Endothelial cell of umbilical vein (primary cell): ENCODE data around the gene SEZ6L. TPM values are rescaled to one million over a fixed set of nuclear protein-coding genes. Genes with fewer than 3 reads are reported as not detected.

ENCODE experiments used
- BruUV-seq: library from RNA; stranded (reverse); fragments of 400-500 nt; replicated peaks from 2 replicates; lab custom pipeline; 2021; lab: Mats Ljungman, UMichigan
- CTCF ChIA-PET: fragments of 300-600, 350-600 bp; sonication (Branson Sonifier 250); formaldehyde crosslinking; loops from one replicate; lab custom pipeline; 2021; ENCODE audit warnings: antibody characterized with exemption, inconsistent platforms; lab: Charles Lee
- POLR2A ChIA-PET: fragments of 300-600, 350-600 bp; sonication (Branson Sonifier 250); formaldehyde crosslinking; loops from one replicate; lab custom pipeline; 2021; ENCODE audit warnings: antibody characterized with exemption, inconsistent platforms; lab: Charles Lee
- DNase-seq: peaks from one replicate; pipeline ENCODE4 v3.0.0-alpha.2; 2011; ENCODE audit warnings: low read depth, low spot score
- FAIRE-seq: peaks from 2 replicates; lab custom pipeline; 2011; peaks lifted over from hg19 to GRCh38; lab: Jason Lieb, UNC
- H2AFZ ChIP-seq: 2 replicates; pipeline ENCODE4 v1.6.0; 2012; ENCODE audit warnings: low read depth, low read length, control low read depth, inconsistent platforms
- H3K27ac ChIP-seq: 2 replicates; pipeline ENCODE4 v1.5.1; 2011; ENCODE audit warnings: low read depth, mild to moderate bottlenecking, control low read depth, low read length, moderate library complexity; ENCODE audit not compliant: insufficient read depth
- H3K27me3 ChIP-seq, 2 experiments: 2 replicates each; pipeline versions ENCODE4 v1.6.0 to v1.6.1; 2011; ENCODE audit warnings: low read length in 2 of 2, mixed read lengths in 1 of 2; ENCODE audit not compliant: control insufficient read depth in 2 of 2, insufficient read depth in 2 of 2
- H3K36me3 ChIP-seq, 2 experiments: 2 replicates in 1 of 2; 3 replicates in 1 of 2; pipeline ENCODE4 v1.5.1; 2011; ENCODE audit warnings: low read length in 2 of 2, mild to moderate bottlenecking in 1 of 2, moderate library complexity in 1 of 2; ENCODE audit not compliant: control insufficient read depth in 2 of 2, insufficient read depth in 2 of 2; ENCODE audit errors: extremely low read depth in 1 of 2
- H3K4me1 ChIP-seq: 3 replicates; pipeline ENCODE4 v1.5.1; 2011; ENCODE audit warnings: mild to moderate bottlenecking, low read length; ENCODE audit not compliant: control insufficient read depth, insufficient read depth; ENCODE audit errors: extremely low read depth
- H3K4me2 ChIP-seq: 2 replicates; pipeline ENCODE4 v1.6.1; 2011; ENCODE audit warnings: low read length, control low read depth, mixed read lengths; ENCODE audit not compliant: insufficient read depth
- H3K4me3 ChIP-seq, 3 experiments: fragments of 200-600 bp in 1 of 3; sonication (generic), shearing (Covaris generic) in 1 of 3; replicated peaks in 1 of 3; 2 replicates each; pipeline ENCODE4 v1.5.1; 2011 to 2016; ENCODE audit warnings: control low read depth in 3 of 3, low read length in 3 of 3, mild to moderate bottlenecking in 2 of 3, inconsistent platforms in 1 of 3, low read depth in 1 of 3, moderate library complexity in 1 of 3; ENCODE audit not compliant: insufficient read depth in 1 of 3
- H3K79me2 ChIP-seq: 2 replicates; pipeline ENCODE4 v1.6.0; 2012; ENCODE audit warnings: low read length, inconsistent platforms; ENCODE audit not compliant: control insufficient read depth, insufficient read depth
- H3K9ac ChIP-seq: replicated peaks from 2 replicates; pipeline ENCODE3; 2011; ENCODE audit warnings: low read length, control low read depth; ENCODE audit not compliant: insufficient read depth; ENCODE audit errors: extremely low read depth
- H3K9me1 ChIP-seq: replicated peaks from 3 replicates; pipeline ENCODE4 v1.6.0; 2011; ENCODE audit warnings: mild to moderate bottlenecking, low read length; ENCODE audit not compliant: control insufficient read depth, insufficient read depth; ENCODE audit errors: extremely low read depth
- H3K9me3 ChIP-seq: replicated peaks from 2 replicates; pipeline ENCODE4 v1.5.1; 2012; ENCODE audit warnings: low read length, inconsistent platforms; ENCODE audit not compliant: control insufficient read depth, insufficient read depth
- H4K20me1 ChIP-seq: replicated peaks from 2 replicates; pipeline ENCODE3; 2011; ENCODE audit warnings: mild to moderate bottlenecking, low read length; ENCODE audit not compliant: control insufficient read depth, insufficient read depth; ENCODE audit errors: extremely low read depth
- EZH2 ChIP-seq: IDR thresholded peaks from 2 replicates; pipeline ENCODE4 v1.6.1; 2012; ENCODE audit warnings: borderline replicate concordance, low read depth, mild to moderate bottlenecking, moderate library complexity, low read length, inconsistent platforms; ENCODE audit not compliant: severe bottlenecking
- FOS ChIP-seq: IDR thresholded peaks from 2 replicates; pipeline ENCODE4 v1.6.1; 2011; ENCODE audit warnings: mild to moderate bottlenecking, low read length, moderate library complexity, borderline replicate concordance; ENCODE audit not compliant: insufficient read depth
- GATA2 ChIP-seq: IDR thresholded peaks from 2 replicates; pipeline ENCODE4 v1.7.0; 2011; ENCODE audit warnings: low read depth, mild to moderate bottlenecking, moderate library complexity, mixed read lengths, low read length; ENCODE audit not compliant: insufficient read length, insufficient read depth
- JUN ChIP-seq: IDR thresholded peaks from 2 replicates; pipeline ENCODE4 v1.6.1; 2011; ENCODE audit warnings: borderline replicate concordance, low read depth; ENCODE audit not compliant: insufficient read length, insufficient read depth
- MYC ChIP-seq: IDR thresholded peaks from one replicate; pipeline ENCODE4 v1.6.1; 2011; ENCODE audit warnings: mild to moderate bottlenecking, low read depth, low read length
- POLR2A ChIP-seq: IDR thresholded peaks from 2 replicates; pipeline ENCODE4 v1.6.1; 2012; ENCODE audit warnings: low read depth, mild to moderate bottlenecking, control low read depth, low read length
- POLR2AphosphoS5 ChIP-seq: IDR thresholded peaks from 2 replicates; pipeline ENCODE4 v1.6.1; 2012; ENCODE audit warnings: low read depth, mild to moderate bottlenecking, control low read depth, low read length, moderate library complexity; ENCODE audit not compliant: insufficient read depth
- dilution Hi-C: fragments of 300-500 bp; cut with MboI; formaldehyde crosslinking; loops from one replicate; pipeline ENCODE4 v1.15.0; 2019; ENCODE audit warnings: low sequenced_read_pairs; ENCODE audit not compliant: extremely low pct_ligation_motif_present
- intact Hi-C: fragments of 100-400 bp; cut with micrococcal nuclease; formaldehyde crosslinking; loops from one replicate; pipeline ENCODE4 v1.10.0; 2022
- polyA plus RNA-seq, 4 experiments: library from polyadenylated mRNA; depleted of rRNA in 3 of 4; stranded (reverse) in 3 of 4; unstranded in 1 of 4; fragments of >200 nt; gene quantifications; 2 replicates each; pipeline versions ENCODE4 v1.2.1 to v1.2.3, GENCODE V29; 2011 to 2012; ENCODE audit warnings: missing spikeins in 1 of 4
- total RNA-seq: library from RNA; stranded (reverse); gene quantifications from 2 replicates; pipeline ENCODE4 v1.2.3, GENCODE V29; 2021
- TF ChIP-seq, protein P1 (sequence below), 2 donors: IDR thresholded peaks; 1 replicate in 1 of 2; 2 replicates in 1 of 2; pipeline ENCODE4 v1.5.1; 2011; ENCODE audit warnings: low read length in 2 of 2, mild to moderate bottlenecking in 2 of 2, moderate library complexity in 2 of 2, control low read depth in 1 of 2, inconsistent platforms in 1 of 2, low read depth in 1 of 2; ENCODE audit not compliant: insufficient read depth in 1 of 2; ENCODE audit errors: extremely low read depth in 1 of 2
- TF ChIP-seq, protein P2 (sequence below): IDR thresholded peaks from 2 replicates; pipeline ENCODE4 v1.6.1; 2011; ENCODE audit not compliant: insufficient read depth, insufficient read length

SEZ6L gene
- total and polyA plus RNA-seq, 2 donors (not counting 3 experiments of a cell fraction or from before 2014, with no cell fraction given), result not detected

DNA sequence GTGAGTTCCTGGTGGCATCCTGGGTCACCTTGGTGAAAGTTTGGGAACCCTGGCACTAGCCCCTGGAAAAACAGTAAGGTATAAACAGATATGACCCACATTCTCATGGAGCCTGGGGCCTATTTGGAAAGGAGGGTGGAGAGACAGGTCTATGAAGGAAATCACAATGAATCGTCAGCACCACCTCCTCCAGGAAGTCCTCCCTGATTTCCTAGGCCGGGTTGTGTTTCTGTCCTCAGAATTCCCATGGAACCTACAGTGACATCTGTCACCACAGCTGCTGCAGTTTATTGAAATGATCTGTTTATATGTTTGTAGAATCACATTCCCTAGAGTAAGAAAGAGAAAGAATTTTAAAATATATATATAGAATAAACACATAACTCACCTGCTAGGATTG, 188.0 kb downstream of the SEZ6L start:
- Histone ChIP-seq H3K36me3 (no peaks in the 10 kb centered on the region), H2AFZ (no peak overlapping the region), H3K27me3 (peaks cover 4 to 5% of the 10 kb centered on the region in 2 experiments), H3K4me3 (no peak overlapping the region), H3K9me3 (no peaks in the 10 kb centered on the region), H3K79me2 (no peaks in the 10 kb centered on the region), H3K27ac (no peak overlapping the region), H4K20me1 (no peaks in the 10 kb centered on the region), H3K4me1 (no peaks in the 10 kb centered on the region), H3K4me2 (no peak overlapping the region), H3K9me1 (no peaks in the 10 kb centered on the region), H3K9ac (no peak overlapping the region)
- intact Hi-C loops (no loop called here), dilution Hi-C loops (no loop called here)
- BruUV-seq, result no TSS peak
- CTCF ChIA-PET, result interaction anchor here (1.1 to 2.1 kb wide), 3 partner anchors 10 to 25 kb away, joined by 3 to 10 read pairs (median 3); no protein-coding TSS in a partner anchor
- FAIRE-seq, result no peak
- POLR2A ChIA-PET, result no interaction called here
- DNase-seq, result no peak
- TF ChIP-seq EZH2 (no peak), POLR2AphosphoS5 (no peak), MYC (no peak), FOS (no peak), JUN (no peak), POLR2A (no peak), GATA2 (no peak)
- TF ChIP-seq, protein P1, sequence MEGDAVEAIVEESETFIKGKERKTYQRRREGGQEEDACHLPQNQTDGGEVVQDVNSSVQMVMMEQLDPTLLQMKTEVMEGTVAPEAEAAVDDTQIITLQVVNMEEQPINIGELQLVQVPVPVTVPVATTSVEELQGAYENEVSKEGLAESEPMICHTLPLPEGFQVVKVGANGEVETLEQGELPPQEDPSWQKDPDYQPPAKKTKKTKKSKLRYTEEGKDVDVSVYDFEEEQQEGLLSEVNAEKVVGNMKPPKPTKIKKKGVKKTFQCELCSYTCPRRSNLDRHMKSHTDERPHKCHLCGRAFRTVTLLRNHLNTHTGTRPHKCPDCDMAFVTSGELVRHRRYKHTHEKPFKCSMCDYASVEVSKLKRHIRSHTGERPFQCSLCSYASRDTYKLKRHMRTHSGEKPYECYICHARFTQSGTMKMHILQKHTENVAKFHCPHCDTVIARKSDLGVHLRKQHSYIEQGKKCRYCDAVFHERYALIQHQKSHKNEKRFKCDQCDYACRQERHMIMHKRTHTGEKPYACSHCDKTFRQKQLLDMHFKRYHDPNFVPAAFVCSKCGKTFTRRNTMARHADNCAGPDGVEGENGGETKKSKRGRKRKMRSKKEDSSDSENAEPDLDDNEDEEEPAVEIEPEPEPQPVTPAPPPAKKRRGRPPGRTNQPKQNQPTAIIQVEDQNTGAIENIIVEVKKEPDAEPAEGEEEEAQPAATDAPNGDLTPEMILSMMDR (IDR thresholded peaks at IDR 0.05; ENCODE audit: extremely low read depth in 1 of 2, insufficient read depth in 1 of 2, low read depth in 1 of 2, low read length in 2 of 2), result no peak
- TF ChIP-seq, protein P2, sequence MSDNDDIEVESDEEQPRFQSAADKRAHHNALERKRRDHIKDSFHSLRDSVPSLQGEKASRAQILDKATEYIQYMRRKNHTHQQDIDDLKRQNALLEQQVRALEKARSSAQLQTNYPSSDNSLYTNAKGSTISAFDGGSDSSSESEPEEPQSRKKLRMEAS, result no peak
